Lower leg skin (tissue), 4 donors: ENCODE data around the gene ADCY1. TPM values are rescaled to one million over a fixed set of nuclear protein-coding genes. Genes with fewer than 3 reads are reported as not detected.

ENCODE experiments used
- DNase-seq, 2 donors: peaks; one replicate each; pipeline ENCODE4 v3.0.0-alpha.2; 2019; ENCODE audit warnings: low spot score in 2 of 2
- H3K4me3 ChIP-seq: fragments of 200-600 bp; sonication (generic); 2 replicates; pipeline ENCODE4 v1.5.1; 2017; ENCODE audit warnings: mild to moderate bottlenecking, low read depth; ENCODE audit not compliant: poor library complexity, severe bottlenecking
- CTCF ChIP-seq, 3 donors: fragments of 450-650 bp; IDR thresholded peaks; one replicate each; pipeline ENCODE4 v1.5.1; 2016; ENCODE audit warnings: antibody characterized with exemption in 3 of 3, mild to moderate bottlenecking in 3 of 3, moderate library complexity in 2 of 3
- POLR2A ChIP-seq, 2 donors: fragments of 450-650 bp; IDR thresholded peaks; one replicate each; pipeline ENCODE4 v1.6.1; 2016 to 2017; ENCODE audit warnings: antibody characterized with exemption in 2 of 2, mild to moderate bottlenecking in 1 of 2, moderate library complexity in 1 of 2
- WGBS, 2 donors: methylation state at CpG; one replicate each; pipeline ENCODE4 v1.1.5; 2018; 5-methylcytosine and 5-hydroxymethylcytosine counted together
- intact Hi-C: fragments of 100-400 bp; cut with DNase I; formaldehyde crosslinking; loops from one replicate; pipeline ENCODE4 v1.15.0; 2023; ENCODE audit warnings: low total_unique reads
- total RNA-seq, 4 donors: library from RNA; depleted of rRNA; stranded (reverse); fragments of >200 nt; gene quantifications; one replicate each; pipeline ENCODE4 v1.1.0, GENCODE V29; 2016

ADCY1 gene
- total RNA-seq, 4 donors from 2014 or later: 0.04 to 0.74 (median 0.40) TPM

GRCh38 chr7:45593121-45593541, 19.0 kb downstream of the ADCY1 start:
- intact Hi-C loops: no loop called here
- no peak overlapping the region for H3K4me3 ChIP-seq
- TF ChIP-seq POLR2A (IDR thresholded peaks at IDR 0.05): no peak
- no peak for TF ChIP-seq CTCF (IDR thresholded peaks at IDR 0.05)
- WGBS, 2 donors: 95 to 99% methylated on average over 10 to 12 of the region's 12 CpGs
- DNase-seq: peak in 1 of 2 donors; percentile 72

GRCh38 chr7:45593877-45594276, 19.7 kb downstream of the ADCY1 start:
- no peak for DNase-seq
- H3K4me3 ChIP-seq: no peak overlapping the region
- TF ChIP-seq CTCF (IDR thresholded peaks at IDR 0.05): no peak
- no peak for TF ChIP-seq POLR2A (IDR thresholded peaks at IDR 0.05)
- 91 to 96% methylated on average over 8 of the region's 8 CpGs for WGBS, 2 donors
- intact Hi-C loops: no loop called here

DNA sequence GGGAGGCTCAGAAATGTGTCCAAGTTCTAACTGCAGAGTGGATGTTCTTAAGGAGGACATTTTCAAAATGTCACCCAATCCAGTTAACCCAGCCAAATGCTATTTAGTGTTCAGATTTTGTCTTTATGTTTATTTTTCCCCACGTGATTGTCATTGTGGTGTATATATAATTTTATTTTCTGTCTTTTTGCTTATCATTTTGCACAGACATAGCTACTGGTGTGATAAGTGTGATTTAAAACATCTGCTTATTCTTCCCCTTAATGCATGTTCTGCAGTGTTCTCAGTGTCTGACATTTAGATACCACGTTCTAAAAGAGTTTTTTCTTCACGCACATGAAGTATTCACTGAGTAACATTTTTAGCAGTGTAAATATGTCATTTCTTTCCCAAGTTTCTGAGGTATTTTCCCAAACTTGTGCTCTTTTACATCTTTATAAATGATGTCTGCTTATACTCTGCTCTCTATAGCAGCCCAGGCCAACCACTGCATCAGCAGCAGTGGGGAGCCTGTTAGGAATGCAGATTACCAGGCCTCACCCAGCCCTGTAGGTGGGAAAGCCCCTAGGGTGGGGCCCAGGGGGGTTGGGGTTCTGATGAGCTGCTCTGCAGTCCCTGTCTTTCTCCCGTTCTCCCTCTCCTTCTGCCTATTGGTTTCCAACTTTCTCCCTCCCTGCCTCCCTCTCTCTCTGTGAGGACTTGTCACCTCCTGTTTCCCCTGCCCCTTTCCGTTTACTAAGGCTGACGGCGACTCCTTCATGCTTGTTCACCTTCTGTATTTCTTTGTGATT, 20.8 kb downstream of the ADCY1 start:
- WGBS, 2 donors: 82 to 83% methylated on average over 7 of the region's 7 CpGs
- no peak for DNase-seq
- no peak overlapping the region for H3K4me3 ChIP-seq
- intact Hi-C loops: no loop called here
- TF ChIP-seq POLR2A (IDR thresholded peaks at IDR 0.05): no peak
- no peak for TF ChIP-seq CTCF (IDR thresholded peaks at IDR 0.05)

- WGBS, 2 donors: 91 to 93% methylated on average over 9 of the region's 9 CpGs
- H3K4me3 ChIP-seq: no peak overlapping the region
- intact Hi-C loops: no loop called here
- DNase-seq: peak in 1 of 2 donors; percentile 75
- no peak for TF ChIP-seq POLR2A (IDR thresholded peaks at IDR 0.05)
- TF ChIP-seq CTCF (IDR thresholded peaks at IDR 0.05): no peak
Measured at GRCh38 chr7:45595809-45596664, 21.9 kb downstream of the ADCY1 start.

DNA sequence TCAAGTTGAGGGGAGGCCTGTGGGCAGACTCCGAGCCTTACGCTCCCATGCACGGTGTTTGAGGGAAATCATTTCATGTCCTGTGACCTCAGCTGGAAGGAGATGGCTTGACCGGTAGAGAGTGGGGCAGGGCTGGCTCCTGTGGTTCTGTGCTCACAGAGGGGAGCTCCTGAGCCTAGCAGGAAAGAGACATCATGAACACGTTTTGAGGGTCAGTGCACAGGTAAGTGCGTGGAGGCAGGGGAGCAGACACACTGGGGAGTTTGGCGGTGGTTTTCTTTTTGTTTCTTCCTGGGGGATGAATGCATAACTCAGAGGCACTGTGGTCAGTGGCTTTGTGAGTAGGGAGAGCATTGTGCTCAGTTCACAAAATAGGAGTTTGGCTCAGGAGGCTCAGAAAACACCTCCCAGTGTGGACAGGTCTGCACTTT, 22.5 kb downstream of the ADCY1 start:
- WGBS, 2 donors: 93 to 96% methylated on average over 7 of the region's 7 CpGs
- no peak for DNase-seq

More for the DNA sequence above, 22.5 kb downstream of the ADCY1 start:
- no peak for TF ChIP-seq POLR2A (IDR thresholded peaks at IDR 0.05)
- no peak for TF ChIP-seq CTCF (IDR thresholded peaks at IDR 0.05)
- H3K4me3 ChIP-seq: no peak overlapping the region
- intact Hi-C loops: no loop called here
